HepG2 (cell line): ENCODE results near the gene LTBR. TPM values are rescaled to one million over a fixed set of nuclear protein-coding genes. Genes with fewer than 3 reads are reported as not detected.

Source experiments
- ATAC-seq: fragments of 200-7000 bp; cut with Tn5 transposase; 3 replicates; pipeline ENCODE4 v1.9.1; 2020; ENCODE audit warnings: mild to moderate bottlenecking, moderate library complexity
- BruUV-seq: library from RNA; stranded (reverse); fragments of 400-500 nt; replicated peaks from 2 replicates; lab custom pipeline; 2021; lab: Mats Ljungman, UMichigan
- CTCF ChIA-PET: fragments of 300-600 bp; formaldehyde crosslinking; extraction: SDS; loops from one replicate; lab custom pipeline; 2021; ENCODE audit warnings: low total read pairs, inconsistent platforms, low intra/inter-chr PET ratio; lab: Yijun Ruan, JAX
- POLR2A ChIA-PET: fragments of 350-600 bp; sonication (Branson Sonifier 250); formaldehyde crosslinking; loops from one replicate; lab custom pipeline; 2020; ENCODE audit warnings: antibody characterized with exemption, inconsistent platforms; lab: Yijun Ruan, JAX
- DNase-seq: peaks from one replicate; pipeline ENCODE4 v3.0.0-alpha.2; 2015; ENCODE audit warnings: low spot score
- FAIRE-seq: peaks from 3 replicates; lab custom pipeline; 2011; peaks lifted over from hg19 to GRCh38; lab: Jason Lieb, UNC
- H2AFZ ChIP-seq: one replicate; pipeline ENCODE4 v1.6.1; 2011; ENCODE audit warnings: low read length, inconsistent platforms
- H3K27ac ChIP-seq: fragments of 300-600 bp; 3 replicates; pipeline ENCODE4 v1.8.0; 2011; ENCODE audit warnings: mixed run types, mild to moderate bottlenecking, mixed read lengths, low read length, inconsistent platforms; ENCODE audit not compliant: insufficient read depth; ENCODE audit errors: extremely low read length
- H3K27me3 ChIP-seq, 2 experiments: fragments of 200-600 bp in 1 of 2; 2 replicates in 1 of 2; 3 replicates in 1 of 2; pipeline versions ENCODE4 v1.6.0 to v1.8.0; 2011; ENCODE audit warnings: low read length in 2 of 2, mild to moderate bottlenecking in 2 of 2, moderate library complexity in 2 of 2, inconsistent platforms in 1 of 2; ENCODE audit not compliant: insufficient read depth in 2 of 2, control insufficient read depth in 1 of 2
- H3K36me3 ChIP-seq, 2 experiments: fragments of 200-600 bp in 1 of 2; replicated peaks in 1 of 2; 2 replicates in 1 of 2; 3 replicates in 1 of 2; pipeline versions ENCODE4 v1.5.1 to v1.8.0; 2011; ENCODE audit warnings: low read length in 2 of 2, inconsistent platforms in 1 of 2; ENCODE audit not compliant: insufficient read depth in 2 of 2, control insufficient read depth in 1 of 2
- H3K4me1 ChIP-seq: 2 replicates; pipeline ENCODE4 v1.5.1; 2012; ENCODE audit warnings: low read length, inconsistent platforms; ENCODE audit not compliant: insufficient read depth
- H3K4me2 ChIP-seq: 2 replicates; pipeline ENCODE4 v1.6.0; 2011; ENCODE audit warnings: low read depth, low read length, inconsistent platforms
- H3K4me3 ChIP-seq, 3 experiments: fragments of 200-600 bp in 1 of 3; sonication (generic), shearing (Covaris generic) in 1 of 3; replicated peaks in 1 of 3; 2 replicates each; pipeline ENCODE4 v1.5.1; 2011 to 2016; ENCODE audit warnings: low read length in 3 of 3, inconsistent platforms in 2 of 3, low read depth in 2 of 3, mild to moderate bottlenecking in 2 of 3, control low read depth in 1 of 3, mixed read lengths in 1 of 3; ENCODE audit not compliant: insufficient read depth in 1 of 3
- H3K79me2 ChIP-seq: one replicate; pipeline ENCODE4 v1.6.1; 2011; ENCODE audit warnings: low read length, inconsistent platforms; ENCODE audit not compliant: insufficient read depth
- H3K9ac ChIP-seq: 2 replicates; pipeline ENCODE4 v1.6.0; 2011; ENCODE audit warnings: mild to moderate bottlenecking, low read depth, low read length, inconsistent platforms; ENCODE audit not compliant: insufficient read depth
- H3K9me3 ChIP-seq: 2 replicates; pipeline ENCODE4 v1.5.1; 2012; ENCODE audit warnings: mild to moderate bottlenecking, low read length
- H4K20me1 ChIP-seq: 2 replicates; pipeline ENCODE4 v1.6.0; 2011; ENCODE audit warnings: inconsistent platforms, mild to moderate bottlenecking, low read length, moderate library complexity; ENCODE audit not compliant: insufficient read depth
- ATAD3A ChIP-seq: sonication (generic); formaldehyde crosslinking; IDR thresholded peaks from 2 replicates; pipeline ENCODE4 v1.4.0; 2020; ENCODE audit warnings: missing genetic modification reagents
- JUN ChIP-seq: sonication (generic); formaldehyde crosslinking; IDR thresholded peaks from 2 replicates; pipeline ENCODE4 v1.4.0; 2020; ENCODE audit warnings: mild to moderate bottlenecking, missing genetic modification reagents
- MYC ChIP-seq: sonication (generic); formaldehyde crosslinking; IDR thresholded peaks from 2 replicates; pipeline ENCODE4 v1.9.0; 2021; ENCODE audit warnings: missing genetic modification reagents, borderline replicate concordance
- ZNF121 ChIP-seq: sonication (generic); formaldehyde crosslinking; IDR thresholded peaks from 2 replicates; pipeline ENCODE4 v1.5.0; 2020; ENCODE audit warnings: mild to moderate bottlenecking, missing genetic modification reagents
- ZNF205 ChIP-seq: IDR thresholded peaks from 2 replicates; pipeline ENCODE4 v1.6.1; 2018; ENCODE audit warnings: missing biosample characterization, missing genetic modification reagents
- whole genome bisulfite sequencing: methylation state at CpG from one replicate; pipeline ENCODE4 v1.1.6; 2017; ENCODE audit warnings: low lambda C conversion rate; 5-methylcytosine and 5-hydroxymethylcytosine counted together
- in situ Hi-C: cut with HindIII; loops from 2 replicates; pipeline ENCODE4 v1.10.0; 2017; ENCODE audit warnings: low pct_unique_long_range_greater_than_20kb; ENCODE audit not compliant: extremely low pct_ligation_motif_present
- intact Hi-C: fragments of 100-400 bp; cut with micrococcal nuclease; formaldehyde crosslinking; loops from one replicate; pipeline ENCODE4 v1.10.0; 2022; ENCODE audit not compliant: unreplicated experiment
- polyA plus RNA-seq, 8 experiments: library from polyadenylated mRNA; depleted of rRNA in 3 of 8; stranded (reverse) in 7 of 8; unstranded in 1 of 8; fragments of >200 nt; fragmentation: Illumina TruSeq in 4 of 8; extraction: Trizol in 4 of 8; gene quantifications; 2 replicates each; pipeline versions ENCODE4 v1.2.1 to v1.2.3, GENCODE V29; 2011 to 2016; ENCODE audit warnings: low read depth in 4 of 8, missing spikeins in 1 of 8, mixed read lengths in 1 of 8; ENCODE audit not compliant: insufficient read depth in 1 of 8
- total RNA-seq, 5 experiments: library from RNA; depleted of rRNA; stranded (reverse); fragments of >200 nt; fragmentation: Illumina TruSeq; extraction: Trizol; gene quantifications; 2 replicates each; pipeline ENCODE4 v1.2.3, GENCODE V29; 2016; ENCODE audit warnings: low read depth in 1 of 5

LTBR gene
- total and polyA plus RNA-seq, 2 of the 13 experiments (the other 11 are each of a cell fraction or from before 2014, with no cell fraction given), result 31.4 to 34.8 TPM

DNA sequence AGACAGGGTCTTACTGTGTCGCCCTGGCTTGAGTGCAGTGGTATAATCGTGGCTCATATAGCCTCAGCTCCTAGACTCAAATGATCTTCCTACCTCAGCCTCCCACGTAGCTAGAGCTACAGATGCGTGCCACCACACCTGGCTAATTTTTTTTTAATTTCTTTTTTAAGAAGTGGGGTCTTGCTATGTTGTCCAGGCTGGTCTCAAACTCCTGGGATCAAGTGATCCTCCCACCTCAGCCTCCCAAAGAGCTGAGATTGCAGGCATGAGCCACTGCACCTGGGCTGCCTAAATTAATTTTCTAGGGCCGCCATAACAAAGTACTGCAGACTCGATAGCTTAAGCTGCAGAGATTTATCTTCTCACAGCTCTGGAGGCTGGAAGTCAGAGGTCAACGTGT, 9.1 kb downstream of the LTBR start:
- WGBS, result 93% methylated on average over 7 of the region's 7 CpGs
- DNase-seq, result no peak
- Histone ChIP-seq H3K27me3 (no peaks in the 10 kb centered on the region), H3K4me1 (peaks cover 16% of the 10 kb centered on the region; the same call in 1 of the 2 replicates), H3K9ac (no peak overlapping the region), H3K36me3 (peaks cover 7 to 21% of the 10 kb centered on the region in 2 experiments; a peak in 4 of 5 replicates)
- in situ Hi-C loops, result no loop called here
- TF ChIP-seq ZNF121 (CRISPR knock-in tag) (peak; percentile 82), JUN (no peak)
- TF ChIP-seq, all 625 proteins: peak for 1
- no peaks in the 10 kb centered on the region for H3K9me3 ChIP-seq
- FAIRE-seq (no peak), ATAC-seq (no peak)
- H3K4me2 ChIP-seq, result no peak overlapping the region
- no TSS peak for BruUV-seq
- no peaks in the 10 kb centered on the region for H4K20me1 ChIP-seq
- CTCF ChIA-PET, result no interaction called here
- H3K79me2 ChIP-seq, result no peaks in the 10 kb centered on the region
- intact Hi-C loops, result no loop called here
- POLR2A ChIA-PET, result interaction anchor here (0.6 to 3.0 kb wide), 5 partner anchors 9 to 97 kb away, joined by 3 to 16 read pairs (median 3); partner anchors contain the start of gene LTBR
- no peak overlapping the region for H2AFZ ChIP-seq
- H3K4me3 ChIP-seq, result no peak overlapping the region
- no peak overlapping the region for H3K27ac ChIP-seq

DNA sequence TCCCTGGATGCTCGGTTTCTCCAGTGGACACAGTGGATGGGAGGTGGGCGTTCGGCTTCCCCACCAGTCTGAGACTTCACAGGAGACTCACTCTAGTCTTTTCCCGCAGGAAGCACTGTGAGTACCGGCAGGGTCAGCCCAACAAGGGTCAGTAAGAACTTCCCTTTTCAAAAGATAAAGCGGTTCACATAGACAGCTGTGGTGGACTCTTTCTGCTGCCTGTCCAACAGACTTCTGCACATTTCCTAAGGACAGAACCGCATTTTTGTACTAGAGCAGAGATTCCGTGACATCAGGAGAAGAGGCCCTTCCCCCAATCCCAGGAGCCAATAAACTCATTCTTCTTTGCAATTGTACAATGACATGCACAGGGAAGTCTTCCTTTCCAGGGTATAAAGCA, 10.4 kb downstream of the LTBR start:
- Histone ChIP-seq H3K4me3 (no peak overlapping the region), H3K4me1 (peaks cover 12% of the 10 kb centered on the region; the same call in 1 of the 2 replicates), H3K36me3 (peaks cover 5 to 12% of the 10 kb centered on the region in 2 experiments; a peak in 4 of 5 replicates), H4K20me1 (no peaks in the 10 kb centered on the region), H3K4me2 (no peak overlapping the region), H3K79me2 (no peaks in the 10 kb centered on the region), H3K27ac (no peak overlapping the region), H3K27me3 (no peaks in the 10 kb centered on the region), H3K9ac (no peak overlapping the region), H2AFZ (no peak overlapping the region), H3K9me3 (no peaks in the 10 kb centered on the region)
- POLR2A ChIA-PET, result interaction anchor here (3.0 kb wide), 1 partner anchor 11 kb away, joined by 16 read pairs; the partner anchor contains the start of gene LTBR
- ATAC-seq (no peak), FAIRE-seq (no peak), DNase-seq (no peak)
- intact Hi-C loops, result no loop called here
- TF ChIP-seq MYC (CRISPR knock-in tag) (no peak), ATAD3A (CRISPR knock-in tag) (no peak), ZNF205 (CRISPR knock-in tag) (no peak)
- 97% methylated on average over 8 of the region's 8 CpGs for WGBS
- in situ Hi-C loops, result no loop called here
- CTCF ChIA-PET, result no interaction called here
- BruUV-seq, result no TSS peak
